Stimulated activated naive CD4-positive, alpha-beta T cell (primary cell): ENCODE results near the gene TBX15.

ENCODE experiments used
- DNase-seq, 6 experiments: peaks; one replicate each; lab custom pipeline; 2025; lab: John Stamatoyannopoulos, UW

The TBX15 gene

DNA sequence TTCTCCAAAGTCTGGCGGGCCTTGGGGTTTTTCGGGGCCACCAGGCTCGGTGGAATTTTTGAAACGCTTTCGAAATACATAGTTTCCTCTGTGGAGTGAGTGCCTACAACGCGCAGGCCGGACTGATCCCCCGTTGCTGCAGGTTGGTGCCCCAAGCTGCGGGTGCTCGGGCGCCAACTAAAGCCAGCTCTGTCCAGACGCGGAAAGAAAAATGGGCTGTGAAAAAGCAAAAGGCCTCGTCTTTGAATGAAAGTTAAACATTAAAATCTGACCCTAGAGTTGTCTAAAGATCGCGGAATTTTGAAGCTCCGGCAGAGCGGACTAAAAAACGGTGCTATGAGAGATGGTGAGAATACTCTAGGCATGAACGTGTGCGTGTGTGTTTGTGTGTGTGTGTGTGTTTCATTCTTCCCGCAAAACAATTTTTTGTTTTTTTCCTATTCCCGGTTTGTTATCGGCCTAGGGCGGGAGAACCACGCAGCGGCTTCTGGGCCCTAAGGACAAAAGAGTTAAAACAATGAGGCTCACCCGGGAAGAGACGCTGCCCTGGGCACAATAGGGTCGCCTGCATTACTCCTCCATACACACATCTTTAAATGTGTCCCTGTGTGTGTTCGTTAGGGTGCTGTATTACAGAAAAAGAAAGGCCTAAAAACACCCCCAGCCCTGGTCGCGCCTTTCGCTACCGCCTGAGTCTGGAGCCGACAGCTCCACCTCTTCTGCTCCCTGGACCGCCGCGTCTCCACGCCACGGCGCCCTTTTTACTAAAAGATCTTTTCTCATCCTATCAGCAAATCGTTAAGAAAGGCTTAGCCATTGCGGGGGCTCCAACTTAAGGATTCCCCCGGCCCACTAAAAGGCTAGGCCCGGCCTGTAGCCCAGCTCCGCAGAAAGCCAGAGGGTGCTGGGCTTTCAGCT, 3.2 kb downstream of the TBX15 start:
- no peak for DNase-seq

- no peak for DNase-seq
These were observed 3.9 kb downstream of the TBX15 start for GRCh38 chr1:118984086-118984721.

DNA sequence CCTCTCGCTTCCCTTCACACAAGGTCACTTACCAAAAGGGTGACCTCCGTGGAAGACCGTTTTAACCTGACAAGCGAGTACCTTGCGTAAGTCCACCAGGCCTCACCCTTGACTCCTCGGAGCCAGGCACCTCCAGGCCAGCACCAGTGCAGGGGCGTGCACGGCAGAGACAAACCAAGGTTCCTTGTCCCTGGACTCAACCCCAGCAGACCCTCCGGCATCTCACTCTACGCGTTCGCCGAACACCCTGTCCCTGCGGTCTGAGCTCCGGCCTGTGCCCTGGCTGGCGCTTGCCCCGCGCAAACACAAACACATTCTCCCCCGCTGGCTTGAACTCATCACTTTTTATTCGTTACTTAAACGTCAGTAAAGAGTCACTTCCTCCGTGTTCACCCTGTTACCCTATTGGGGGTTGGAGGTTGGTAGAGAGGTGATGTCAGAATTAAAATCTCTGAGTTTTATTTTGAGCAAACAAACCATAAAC, 4.5 kb downstream of the TBX15 start:
- no peak for DNase-seq

DNA sequence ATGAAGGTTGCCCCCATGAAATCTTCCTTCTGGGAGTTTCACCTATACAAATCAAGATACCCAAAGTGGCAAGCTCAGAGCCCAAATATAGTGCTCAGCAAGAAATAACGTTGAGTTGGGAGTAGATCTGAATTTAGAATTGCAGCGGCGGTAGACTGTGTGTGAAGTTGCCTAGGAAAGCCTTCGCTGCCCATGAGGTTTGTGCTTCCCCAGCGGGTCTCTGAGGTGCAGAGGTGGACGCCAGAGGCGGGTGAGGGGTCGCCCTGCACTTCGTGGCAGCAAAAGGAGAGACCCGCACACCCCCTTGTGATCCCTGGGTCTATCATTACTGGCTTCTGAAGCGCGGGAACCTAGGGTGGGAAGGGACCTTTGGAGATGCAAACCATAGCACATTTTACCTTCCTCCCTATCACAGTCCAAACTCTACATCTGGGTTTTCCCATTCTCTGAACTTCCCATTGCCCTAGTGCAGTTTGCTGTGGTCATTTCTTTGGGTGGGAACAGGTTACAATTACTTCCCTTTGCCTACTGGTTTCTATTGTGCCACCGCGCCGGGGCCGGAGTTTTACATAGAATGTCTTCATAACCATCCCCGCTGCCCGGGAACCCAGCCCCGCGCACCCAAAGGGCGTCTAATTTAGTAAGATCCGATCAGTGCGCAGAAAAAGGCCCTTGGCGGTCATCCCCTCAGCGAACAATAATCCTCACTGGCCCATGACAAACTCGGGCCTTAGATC, 5.2 kb downstream of the TBX15 start:
- DNase-seq = no peak

DNA sequence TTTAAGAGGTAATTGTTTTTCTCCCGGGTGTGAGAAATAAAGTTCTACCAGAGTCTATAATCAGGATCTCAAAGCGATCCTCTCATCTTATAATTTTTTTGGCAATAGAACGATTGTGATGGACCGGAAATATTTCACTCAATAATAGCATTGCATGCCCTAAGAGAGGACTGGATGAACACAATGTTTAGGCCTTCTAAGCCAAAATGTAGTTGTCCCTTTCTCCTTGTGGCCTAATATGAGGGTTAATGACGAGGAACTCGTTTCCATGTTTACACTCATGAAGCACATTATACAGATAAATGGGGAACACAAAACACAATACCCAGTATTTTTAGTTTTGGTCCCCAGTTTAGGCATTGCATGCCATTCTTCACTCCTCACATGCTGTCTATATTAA, 5.9 kb downstream of the TBX15 start:
- no peak for DNase-seq

- DNase-seq = no peak
These were observed 6.7 kb downstream of the TBX15 start for GRCh38 chr1:118981436-118981835.

DNA sequence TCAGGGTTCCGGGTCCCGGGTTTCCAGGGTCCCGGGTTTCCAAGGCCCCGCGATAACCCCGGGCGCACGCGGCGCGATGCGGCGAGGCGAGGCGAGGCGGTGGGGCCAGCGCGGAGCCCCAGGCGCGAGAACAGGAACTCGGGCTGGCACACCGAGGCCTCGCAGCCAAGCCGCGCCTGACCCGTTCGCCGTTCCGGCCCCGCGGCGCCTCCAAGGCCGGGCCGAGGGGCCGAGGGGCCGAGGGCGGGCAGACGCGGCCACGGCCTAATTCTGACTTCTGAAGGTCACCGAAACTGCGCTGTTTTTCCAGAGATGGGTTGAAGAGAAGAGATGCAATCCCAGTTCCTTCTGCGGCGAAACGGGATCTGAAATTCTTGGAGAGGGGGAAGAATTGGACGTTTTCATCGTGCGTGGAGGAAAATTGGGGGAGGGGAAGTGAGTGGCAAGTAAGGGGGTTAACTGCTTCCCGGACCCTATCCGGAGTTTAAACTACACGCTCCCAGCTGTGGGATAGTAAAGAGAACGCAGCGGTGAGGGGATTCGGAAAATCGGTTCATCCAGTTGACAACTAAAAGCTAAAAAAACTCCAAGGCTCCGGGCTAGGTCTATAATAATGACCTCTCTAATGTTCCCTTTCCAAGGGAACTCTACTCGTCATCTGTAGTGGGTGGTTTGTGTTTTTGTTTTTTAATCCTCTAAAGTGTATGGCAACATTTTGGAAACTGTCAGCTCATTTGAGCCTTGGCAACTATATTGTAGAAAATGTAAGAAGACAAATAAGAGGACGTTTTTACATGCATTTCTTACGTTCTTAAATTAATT, 8.2 kb downstream of the TBX15 start:
- DNase-seq = no peak

GRCh38 chr1:118978914-118979701, 9.0 kb downstream of the TBX15 start:
- no peak for DNase-seq

DNA sequence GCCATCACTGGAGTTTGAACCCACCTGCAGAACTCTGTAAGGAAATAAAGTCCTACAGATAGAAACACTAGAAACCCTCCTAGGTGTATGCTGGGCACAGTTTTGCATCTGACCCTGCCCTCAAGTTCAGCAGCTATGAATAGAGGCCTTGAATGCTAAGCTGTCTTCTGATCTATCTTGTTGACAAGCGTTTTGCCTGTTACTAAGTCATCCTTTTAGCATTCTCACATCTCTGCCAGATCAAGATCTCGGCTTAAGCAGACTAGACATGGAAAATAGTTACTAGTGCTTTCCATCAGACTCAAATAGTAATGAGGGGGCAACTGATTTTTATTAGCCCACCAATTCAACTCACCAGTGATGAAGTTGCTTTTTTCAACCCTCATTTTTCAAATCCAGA, 10.5 kb downstream of the TBX15 start:
- DNase-seq = no peak

DNA sequence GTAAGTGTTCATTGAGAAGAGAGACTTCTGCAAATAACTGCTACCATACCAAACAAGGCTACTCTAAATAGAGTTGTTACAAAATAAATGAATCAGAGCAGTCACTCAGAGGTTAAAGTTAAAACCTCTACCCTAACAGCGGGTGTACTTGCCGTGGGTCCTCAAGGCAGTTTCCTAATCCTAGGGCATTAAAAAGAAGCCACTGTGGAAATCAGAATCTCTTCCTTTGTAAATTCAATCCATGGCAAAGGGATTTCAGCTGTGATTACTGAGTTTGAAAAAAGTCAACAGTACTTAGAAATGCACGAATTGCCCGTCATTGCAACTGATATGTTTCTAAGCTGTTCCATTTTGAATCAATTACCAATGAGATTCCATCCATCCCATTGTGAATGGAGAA, 13.5 kb downstream of the TBX15 start:
- DNase-seq = no peak

DNA sequence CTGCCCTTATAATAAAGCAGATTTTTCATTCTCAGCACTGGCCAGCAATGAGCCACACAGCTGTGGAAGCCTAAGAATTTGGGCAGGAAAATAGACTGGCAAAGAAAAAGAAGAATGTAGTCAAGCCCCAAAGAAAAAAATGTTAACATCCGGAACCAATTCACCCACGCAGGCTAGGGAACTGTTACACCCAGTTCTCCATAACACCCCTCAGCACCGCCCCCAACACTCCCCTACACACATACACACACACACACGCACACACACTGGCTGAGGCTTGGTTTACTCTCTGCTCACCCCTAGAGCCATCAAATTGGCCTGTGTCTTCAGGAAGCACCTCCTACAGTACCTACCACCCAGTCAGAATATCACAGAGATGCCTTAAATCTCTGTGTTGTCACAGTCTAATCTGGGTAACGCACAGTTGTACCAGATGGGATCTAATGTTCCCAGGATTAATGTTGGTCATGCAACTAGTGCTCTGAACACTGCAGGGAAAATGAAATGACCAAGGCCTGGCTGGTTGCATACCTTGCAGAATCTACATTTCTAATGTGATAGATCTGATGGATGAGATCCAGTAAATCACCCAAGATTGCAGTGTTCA, 14.5 kb downstream of the TBX15 start:
- no peak for DNase-seq

DNA sequence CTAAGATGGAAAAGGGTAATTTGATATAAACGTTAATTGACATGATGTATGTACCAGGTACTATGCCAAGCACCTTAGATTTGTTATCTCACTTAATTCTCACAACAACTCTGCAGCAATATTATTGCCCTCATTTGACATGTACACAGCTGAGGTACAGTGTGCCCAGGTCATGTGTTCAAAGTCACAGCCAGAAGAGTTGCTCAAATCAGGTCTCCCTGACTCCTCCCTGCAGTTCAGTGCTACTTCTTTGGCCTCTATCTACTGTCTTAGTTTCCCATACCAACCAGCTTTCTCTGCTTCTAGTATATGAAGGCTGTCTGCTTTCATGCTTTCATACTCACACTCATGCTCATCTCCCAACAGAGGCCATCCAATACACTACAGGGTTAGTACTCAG, 15.1 kb downstream of the TBX15 start:
- DNase-seq = no peak

DNA sequence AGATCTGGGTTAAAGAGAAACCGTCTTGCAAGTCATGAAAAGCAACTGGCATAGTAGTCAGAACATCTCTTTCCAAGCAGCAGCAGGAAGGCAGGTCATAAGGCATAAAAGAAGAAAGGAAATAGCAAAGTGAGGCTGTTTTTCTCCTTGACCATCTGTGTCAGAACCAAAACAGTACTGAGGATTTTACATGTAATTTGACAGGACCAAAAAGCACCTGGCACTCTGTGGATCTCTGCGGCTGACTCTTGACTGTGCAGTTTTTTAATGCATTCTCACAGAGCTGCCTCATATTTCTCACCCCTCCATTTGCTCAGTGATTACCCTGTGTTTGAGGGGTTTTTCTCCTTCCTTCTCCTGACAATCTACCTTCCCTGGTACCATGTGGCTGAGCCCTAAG, 17.7 kb downstream of the TBX15 start:
- DNase-seq = no peak

DNA sequence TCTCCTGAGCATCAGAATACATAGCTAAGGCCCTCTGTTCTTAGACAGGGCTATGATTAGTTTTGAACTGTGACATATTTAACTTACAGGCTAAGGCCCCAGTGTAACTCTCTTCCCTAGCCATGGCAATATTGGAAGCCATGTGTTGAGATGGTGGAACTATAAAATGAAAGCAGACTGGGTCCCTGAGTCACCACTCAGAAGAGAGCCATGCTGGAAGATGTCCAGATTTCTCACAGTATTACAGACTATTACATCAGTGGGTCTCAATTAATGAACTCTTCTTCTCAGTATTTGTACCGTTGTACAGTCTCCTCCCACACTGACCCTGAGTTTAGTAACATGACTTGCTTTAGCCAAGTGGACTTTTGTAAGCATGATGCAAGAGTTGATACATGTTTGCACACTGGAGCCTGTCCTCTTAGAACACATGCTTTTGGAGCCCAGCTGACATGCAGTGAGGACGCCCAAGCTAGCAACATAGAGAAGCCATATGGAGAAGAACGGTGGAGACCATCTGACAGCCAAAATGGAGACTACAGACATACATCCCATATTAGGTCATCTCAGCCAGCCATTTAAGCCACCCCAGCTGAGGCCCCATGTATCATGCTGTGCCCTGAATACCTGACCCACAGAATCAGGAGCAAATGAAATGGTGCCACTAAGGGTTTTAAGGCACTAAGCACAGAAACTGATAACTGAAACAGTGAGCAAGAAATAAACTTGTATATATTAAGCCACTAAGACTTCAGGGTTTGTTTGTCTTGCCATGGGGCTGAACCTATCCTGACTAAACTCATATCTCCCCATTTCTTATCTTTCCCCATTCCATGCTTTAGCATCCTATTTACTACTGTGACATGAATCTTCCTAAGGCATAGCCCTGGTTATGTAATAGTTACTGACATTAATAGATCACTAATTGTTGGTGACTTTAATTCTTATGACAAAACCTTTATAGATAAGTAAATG, 24.4 kb downstream of the TBX15 start:
- DNase-seq = no peak

GRCh38 chr1:118963138-118963455, 25.0 kb downstream of the TBX15 start:
- no peak for DNase-seq

GRCh38 chr1:118961156-118961555, 27.0 kb downstream of the TBX15 start:
- no peak for DNase-seq

DNA sequence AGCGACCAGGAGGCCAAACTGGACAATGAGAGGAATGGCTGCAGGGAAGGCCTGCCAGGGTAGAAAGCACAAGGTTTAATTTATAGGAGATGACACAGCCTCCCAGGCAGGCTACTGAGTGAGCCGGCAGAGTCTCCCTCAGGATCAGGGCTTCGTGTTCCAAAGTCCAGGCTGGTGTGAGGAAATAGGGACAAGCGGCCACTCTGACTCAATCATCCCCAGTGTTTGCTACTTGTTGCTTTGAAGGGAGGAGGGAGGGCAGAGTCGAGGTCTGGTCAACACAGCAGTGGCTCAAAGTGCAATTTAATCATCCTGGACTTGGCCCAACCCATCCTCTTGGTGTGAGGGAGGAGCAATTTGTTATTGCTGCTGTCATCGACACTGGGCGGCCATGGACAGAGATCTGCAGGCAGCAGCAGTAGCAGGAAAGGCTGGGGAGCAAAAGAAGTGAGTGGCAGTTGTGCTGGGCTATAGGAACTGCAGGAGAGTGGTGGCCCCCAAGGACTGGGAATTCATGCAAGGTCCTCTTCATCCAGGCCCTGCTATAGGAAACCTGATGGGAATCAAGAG, 27.5 kb downstream of the TBX15 start:
- DNase-seq = no peak

DNA sequence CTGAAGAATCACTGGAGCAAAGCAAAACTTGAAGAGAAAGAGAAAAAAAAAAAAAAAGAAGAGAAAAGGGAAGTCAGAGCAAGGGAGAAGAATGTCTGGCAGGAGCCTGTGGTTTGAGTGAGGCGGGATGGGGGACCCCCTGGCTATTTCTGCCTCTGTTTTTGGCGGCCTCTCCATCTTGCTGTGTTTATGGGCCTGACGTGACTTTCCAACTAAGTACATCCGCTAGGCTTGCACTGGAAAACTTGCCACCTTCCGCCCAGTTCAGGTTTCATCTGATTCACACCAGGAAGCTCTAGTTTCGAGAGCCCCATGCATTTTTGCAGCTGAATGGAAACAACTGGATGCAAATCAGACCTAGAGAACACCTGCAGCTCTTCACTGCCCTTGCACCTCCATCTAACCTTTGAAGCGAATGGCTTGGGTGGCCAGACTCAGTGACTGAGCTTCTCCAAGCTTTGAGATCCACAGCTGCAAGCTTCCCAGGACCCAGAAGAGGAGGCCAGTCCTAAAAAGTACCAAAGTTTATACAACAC, 28.0 kb downstream of the TBX15 start:
- no peak for DNase-seq
